Kasumi-1 (cell line): ENCODE data around the gene QKI.
A peak's percentile ranks its signal among the peaks of the same experiment; 100 is the strongest.

ENCODE experiments used
- DNase-seq, 2 experiments: peaks; one replicate each; lab custom pipeline; 2025; lab: John Stamatoyannopoulos, UW

QKI gene

GRCh38 chr6:163391985-163392384 lies 22.5 kb upstream of the QKI start:
- no peak for DNase-seq

GRCh38 chr6:163392533-163392932 lies 22.0 kb upstream of the QKI start:
- no peak for DNase-seq

- no peak for DNase-seq
Measured at GRCh38 chr6:163393923-163394322, 20.6 kb upstream of the QKI start.

GRCh38 chr6:163394659-163395058 lies 19.9 kb upstream of the QKI start:
- no peak for DNase-seq

- no peak for DNase-seq
Measured at GRCh38 chr6:163395122-163395830, 19.2 kb upstream of the QKI start.

GRCh38 chr6:163395831-163396185 lies 18.7 kb upstream of the QKI start:
- DNase-seq = no peak

GRCh38 chr6:163397326-163397725 lies 17.2 kb upstream of the QKI start:
- DNase-seq = no peak

GRCh38 chr6:163398115-163398514 lies 16.4 kb upstream of the QKI start:
- no peak for DNase-seq

GRCh38 chr6:163398815-163399214 lies 15.7 kb upstream of the QKI start:
- peak; percentile 26 to 47 for DNase-seq

GRCh38 chr6:163400509-163400908 lies 14.0 kb upstream of the QKI start:
- no peak for DNase-seq

- no peak for DNase-seq
Measured at GRCh38 chr6:163401039-163401885, 13.3 kb upstream of the QKI start.

GRCh38 chr6:163402616-163403015 lies 11.9 kb upstream of the QKI start:
- no peak for DNase-seq

- DNase-seq = peak; percentile 70 to 81
Measured at GRCh38 chr6:163404825-163405265, 9.7 kb upstream of the QKI start.

GRCh38 chr6:163405412-163406309 lies 8.9 kb upstream of the QKI start:
- DNase-seq = peak; percentile 76

- no peak for DNase-seq
Measured at GRCh38 chr6:163406366-163406765, 8.2 kb upstream of the QKI start.

GRCh38 chr6:163406830-163407229 lies 7.7 kb upstream of the QKI start:
- no peak for DNase-seq

- no peak for DNase-seq
Measured at GRCh38 chr6:163408352-163408991, 6.0 kb upstream of the QKI start.

GRCh38 chr6:163409712-163410111 lies 4.8 kb upstream of the QKI start:
- DNase-seq = no peak

- no peak for DNase-seq
Measured at GRCh38 chr6:163412341-163412740, 2.2 kb upstream of the QKI start.

GRCh38 chr6:163412801-163413344 lies 1.6 kb upstream of the QKI start:
- DNase-seq = peak; percentile 85

GRCh38 chr6:163413345-163414116 lies 987 bp upstream of the QKI start:
- peak; percentile 53 to 66 for DNase-seq
